ENCODE data around the gene NFE2L3.
A peak's percentile ranks its signal among the peaks of the same experiment; 100 is the strongest.

The NFE2L3 gene

DNA sequence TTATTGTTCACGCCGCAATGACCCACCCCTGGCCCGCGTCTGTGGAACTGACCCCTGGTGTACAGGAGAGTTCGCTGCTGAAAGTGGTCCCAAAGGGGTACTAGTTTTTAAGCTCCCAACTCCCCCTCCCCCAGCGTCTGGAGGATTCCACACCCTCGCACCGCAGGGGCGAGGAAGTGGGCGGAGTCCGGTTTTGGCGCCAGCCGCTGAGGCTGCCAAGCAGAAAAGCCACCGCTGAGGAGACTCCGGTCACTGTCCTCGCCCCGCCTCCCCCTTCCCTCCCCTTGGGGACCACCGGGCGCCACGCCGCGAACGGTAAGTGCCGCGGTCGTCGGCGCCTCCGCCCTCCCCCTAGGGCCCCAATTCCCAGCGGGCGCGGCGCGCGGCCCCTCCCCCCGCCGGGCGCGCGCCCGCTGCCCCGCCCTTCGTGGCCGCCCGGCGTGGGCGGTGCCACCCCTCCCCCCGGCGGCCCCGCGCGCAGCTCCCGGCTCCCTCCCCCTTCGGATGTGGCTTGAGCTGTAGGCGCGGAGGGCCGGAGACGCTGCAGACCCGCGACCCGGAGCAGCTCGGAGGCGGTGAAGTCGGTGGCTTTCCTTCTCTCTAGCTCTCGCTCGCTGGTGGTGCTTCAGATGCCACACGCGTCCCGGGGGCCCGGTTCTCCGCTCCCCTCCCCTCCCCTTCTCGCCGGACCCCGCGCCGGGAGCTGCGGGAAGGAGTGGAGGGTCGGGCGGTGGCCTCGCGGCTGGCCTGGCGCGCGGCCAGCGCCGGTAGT, 49.4 kb downstream of the NFE2L3 start, which contains the start of gene CBX3:
CBX3 (plus strand) TSS at position 499 of the 772 bp plus-strand sequence. CDS start 1,254 bp downstream, outside the sequence.
- DNase-seq, result peak; percentile 94

DNA sequence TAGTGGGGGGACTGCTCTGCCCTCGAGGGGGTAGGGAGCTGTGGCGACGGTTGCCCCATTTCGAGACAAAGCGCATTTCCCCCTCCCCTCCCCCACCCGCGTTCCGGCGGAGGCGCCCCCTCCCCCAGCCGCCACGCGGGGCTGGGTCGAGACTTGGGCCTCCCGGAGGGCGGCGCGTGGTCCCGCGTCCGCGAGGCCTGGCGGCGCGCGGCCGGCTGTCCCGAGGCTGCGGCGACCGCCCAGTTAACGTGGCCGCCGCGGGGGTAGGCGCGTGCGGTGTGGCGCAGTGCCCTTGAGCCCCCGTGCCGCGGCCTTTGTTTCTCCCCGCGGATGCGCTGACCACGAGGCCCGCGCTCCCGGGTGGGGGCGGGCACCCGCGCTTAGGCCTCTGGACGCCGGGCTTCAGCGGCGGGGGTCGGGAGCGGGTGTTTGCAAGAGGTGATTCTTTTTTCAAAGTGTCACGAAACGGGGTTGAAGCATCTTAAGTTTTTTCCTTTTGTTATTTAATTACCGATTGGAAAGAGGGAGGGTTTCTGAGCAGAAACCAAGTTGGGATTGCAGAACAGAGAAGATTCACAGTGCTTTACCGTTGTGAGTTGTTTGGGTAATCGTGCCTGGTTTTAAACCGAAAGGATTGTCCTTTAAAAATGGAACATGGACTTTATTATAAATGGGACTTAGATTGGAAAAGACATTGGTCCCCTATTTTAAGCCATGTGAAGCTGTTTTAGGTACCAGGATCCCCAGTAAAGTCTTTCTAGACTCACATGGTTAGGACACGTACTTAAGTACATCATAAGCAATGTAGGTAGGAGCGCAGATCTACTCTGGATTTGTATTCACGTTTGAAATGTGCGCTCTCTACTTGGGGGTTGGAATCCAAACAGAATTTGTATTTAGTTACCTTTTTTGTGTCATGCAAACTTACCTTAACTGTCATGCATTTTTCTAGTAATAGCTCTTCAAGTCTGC, 50.3 kb downstream of the NFE2L3 start:
- peak; percentile 23 for DNase-seq

DNA sequence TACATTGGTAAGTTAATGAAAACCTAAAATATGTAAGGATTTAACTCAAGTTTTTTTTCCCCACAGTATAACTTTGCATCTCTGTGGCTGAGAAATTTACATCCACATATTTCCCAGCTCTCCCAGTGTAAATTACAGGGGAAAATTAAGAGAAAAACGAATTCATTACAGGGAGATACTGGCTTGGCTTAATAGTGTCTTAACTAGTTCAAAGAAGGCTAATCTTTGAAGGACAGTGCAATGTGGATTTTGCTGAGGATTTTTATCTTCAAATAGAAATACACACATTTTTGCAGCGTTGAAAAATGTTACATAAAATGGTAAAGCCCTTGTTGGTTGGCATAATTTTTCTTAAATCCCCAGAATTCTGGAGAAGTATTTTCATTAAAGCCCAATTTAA, 51.0 kb downstream of the NFE2L3 start:
- no peak for DNase-seq

DNA sequence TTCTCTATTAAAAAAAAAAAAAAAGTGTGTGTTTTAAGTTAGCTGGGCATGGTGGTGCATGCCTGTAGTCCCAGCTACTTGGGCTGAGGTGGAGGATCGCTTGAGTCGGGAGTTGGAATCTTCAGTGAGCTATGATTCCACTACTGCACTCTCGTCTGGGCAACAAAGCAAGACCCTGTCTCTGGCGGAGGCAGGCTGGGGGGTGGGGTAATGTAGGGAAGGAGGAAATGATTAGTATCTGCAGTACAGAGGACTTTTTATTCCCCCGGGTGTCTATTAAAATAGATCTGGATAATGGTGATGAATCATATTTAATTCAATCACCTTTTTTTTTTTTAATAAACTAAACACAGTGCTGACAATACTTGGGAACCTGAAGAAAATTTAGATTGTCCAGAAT, 56.0 kb downstream of the NFE2L3 start:
- no peak for DNase-seq

DNA sequence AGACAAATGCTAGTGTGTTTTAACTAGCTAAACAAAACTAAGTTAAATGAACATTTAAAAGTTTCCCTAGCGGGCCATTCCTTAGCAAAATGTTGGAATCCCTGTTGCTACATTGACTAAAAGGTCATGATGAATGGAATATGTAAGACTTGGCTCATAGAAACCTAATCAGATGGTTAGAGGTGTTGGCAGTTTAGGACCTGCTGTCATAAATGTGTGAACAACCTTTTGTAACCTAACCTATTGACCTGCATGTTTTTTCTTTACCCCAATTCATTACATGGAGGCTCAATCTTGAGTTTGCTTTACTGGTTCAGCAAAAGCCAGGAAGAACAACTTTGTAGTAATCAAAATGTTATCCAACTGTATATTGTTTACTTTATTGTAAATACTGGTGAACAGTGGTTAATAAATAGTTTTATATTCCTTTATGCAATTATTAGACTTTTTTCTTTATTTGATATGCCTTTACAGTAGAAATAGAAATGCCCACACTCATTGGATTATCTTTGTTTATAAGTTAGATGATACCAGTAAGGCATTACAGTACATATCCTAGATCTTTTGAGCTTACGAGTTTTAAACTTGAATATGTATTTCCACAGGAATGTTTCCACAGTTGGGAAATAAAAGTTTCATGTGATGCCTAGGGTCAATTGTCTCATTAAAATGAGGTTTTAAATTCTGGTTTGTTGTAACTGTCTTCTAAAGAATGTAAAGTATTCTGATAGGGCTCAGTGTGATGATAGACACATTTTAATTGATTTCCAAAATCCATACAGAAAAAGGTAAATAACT, 61.1 kb downstream of the NFE2L3 start:
- DNase-seq, result no peak

DNA sequence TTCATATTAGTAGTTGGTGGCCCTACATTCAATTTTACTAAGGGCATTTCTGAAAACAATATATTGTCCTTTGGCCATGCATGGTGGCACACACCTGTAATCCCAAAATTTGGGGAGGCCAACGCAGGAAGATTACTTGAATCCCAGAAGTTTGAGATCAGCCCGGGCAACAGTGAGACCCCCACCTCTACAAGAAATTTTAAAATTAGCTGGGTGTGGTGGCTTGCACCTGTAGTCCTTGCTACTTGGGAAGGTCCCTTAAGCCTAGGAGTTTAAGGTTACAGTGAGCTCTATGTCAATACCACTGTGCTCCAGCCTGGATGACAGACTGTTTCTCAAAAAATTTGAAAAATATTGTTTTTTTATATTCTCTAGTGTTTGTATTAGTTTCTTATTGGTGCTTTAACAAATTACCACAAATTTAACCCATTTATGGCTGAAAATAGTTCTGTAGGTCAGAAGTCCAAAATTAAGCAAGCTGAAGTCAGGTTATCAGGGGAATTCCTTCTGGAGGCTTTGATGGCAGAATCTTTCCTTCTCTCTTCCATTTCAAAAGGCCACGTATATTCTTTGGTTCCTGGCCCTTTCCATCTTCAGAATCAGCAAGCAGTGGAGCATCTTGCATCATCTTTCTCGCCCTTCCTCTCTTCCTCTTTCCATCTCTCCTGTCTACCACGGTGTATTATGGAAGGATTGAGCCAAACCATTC, 62.0 kb downstream of the NFE2L3 start:
- DNase-seq, result no peak

DNA sequence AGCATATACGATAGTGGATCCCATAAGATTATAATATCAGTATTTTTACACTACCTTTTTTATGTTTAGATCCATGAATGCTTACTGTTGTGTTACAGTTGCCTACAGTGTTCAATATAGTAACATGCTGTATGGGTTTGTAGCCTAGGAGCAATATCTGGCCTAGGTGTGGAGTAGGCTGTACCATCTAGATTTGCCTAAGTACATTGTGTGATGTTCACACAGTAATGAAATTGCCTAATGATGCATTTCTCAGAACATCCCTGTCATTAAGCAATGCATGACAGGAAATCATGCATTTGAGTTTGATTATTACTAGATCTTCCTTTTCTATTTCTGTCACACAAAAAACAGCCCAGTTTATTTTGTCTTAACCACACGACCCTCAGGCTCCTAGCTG, 64.1 kb downstream of the NFE2L3 start:
- DNase-seq, result no peak

DNA sequence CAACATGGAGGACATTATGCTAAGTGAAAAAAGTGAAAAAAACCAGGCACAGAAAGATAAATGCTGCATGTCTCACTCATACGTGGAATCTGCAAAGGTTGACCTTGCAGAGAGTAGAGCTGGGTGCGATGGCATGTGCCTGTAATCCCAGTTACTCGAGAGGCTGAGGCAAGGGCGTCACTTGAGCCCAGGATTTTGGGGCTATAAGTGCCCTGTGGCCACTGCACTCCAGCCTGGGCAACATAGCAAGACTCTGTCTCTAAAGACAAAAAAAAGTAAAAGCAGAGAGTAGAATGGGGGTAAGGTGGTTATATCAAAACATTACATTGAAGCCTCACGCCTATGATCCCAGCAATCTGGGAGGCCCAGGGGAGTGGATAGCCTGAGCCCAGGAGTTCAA, 72.4 kb downstream of the NFE2L3 start:
- DNase-seq, result no peak

DNA sequence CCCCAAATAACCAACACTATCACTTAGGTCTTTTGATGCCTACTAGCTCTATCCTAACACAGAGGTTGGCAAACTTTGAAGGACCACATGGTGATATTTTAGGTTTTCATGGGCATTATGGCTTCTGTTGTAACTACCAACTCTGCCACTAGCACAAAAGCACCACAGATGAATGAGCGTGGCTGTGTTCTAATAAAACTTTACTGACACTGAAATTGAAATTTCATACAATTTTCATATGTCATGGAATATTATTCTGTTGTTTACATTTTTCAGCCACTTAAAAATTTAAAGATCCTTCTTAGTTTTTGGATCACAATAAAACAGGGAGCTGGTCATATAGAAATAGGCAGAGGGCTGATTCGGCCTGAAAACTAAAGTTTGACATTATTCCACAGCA, 76.0 kb downstream of the NFE2L3 start:
- no peak for DNase-seq

DNA sequence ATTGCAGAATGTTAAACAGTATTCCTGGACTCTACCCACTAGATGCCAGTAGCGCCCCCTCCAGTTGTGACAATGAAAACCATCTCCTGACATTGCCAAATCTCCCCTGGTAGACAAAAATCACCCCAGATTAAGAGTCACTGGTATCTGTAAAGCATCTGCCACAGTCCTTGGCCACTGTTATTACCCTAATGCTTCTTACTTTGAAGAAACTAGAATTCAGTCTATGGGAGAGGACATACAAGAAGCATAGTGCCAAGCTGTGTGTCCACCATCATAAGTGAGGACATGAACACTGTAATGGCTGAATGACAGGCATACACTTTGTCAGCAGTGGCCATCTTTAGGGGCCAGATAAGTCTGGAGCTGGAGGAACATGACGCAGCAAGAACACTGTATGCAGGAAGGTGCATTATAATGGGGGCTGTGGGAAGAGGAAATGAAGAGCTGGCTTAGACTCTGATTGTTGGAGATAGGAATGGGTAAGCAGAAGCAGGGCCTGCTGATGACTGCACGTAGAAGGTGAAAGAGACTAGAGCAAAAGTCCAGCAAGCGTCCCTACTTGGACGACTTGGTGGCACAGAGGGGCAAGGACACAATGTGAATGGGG, 82.0 kb downstream of the NFE2L3 start:
- no peak for DNase-seq
